ENCODE data around the gene DCC.

Gene DCC

DNA sequence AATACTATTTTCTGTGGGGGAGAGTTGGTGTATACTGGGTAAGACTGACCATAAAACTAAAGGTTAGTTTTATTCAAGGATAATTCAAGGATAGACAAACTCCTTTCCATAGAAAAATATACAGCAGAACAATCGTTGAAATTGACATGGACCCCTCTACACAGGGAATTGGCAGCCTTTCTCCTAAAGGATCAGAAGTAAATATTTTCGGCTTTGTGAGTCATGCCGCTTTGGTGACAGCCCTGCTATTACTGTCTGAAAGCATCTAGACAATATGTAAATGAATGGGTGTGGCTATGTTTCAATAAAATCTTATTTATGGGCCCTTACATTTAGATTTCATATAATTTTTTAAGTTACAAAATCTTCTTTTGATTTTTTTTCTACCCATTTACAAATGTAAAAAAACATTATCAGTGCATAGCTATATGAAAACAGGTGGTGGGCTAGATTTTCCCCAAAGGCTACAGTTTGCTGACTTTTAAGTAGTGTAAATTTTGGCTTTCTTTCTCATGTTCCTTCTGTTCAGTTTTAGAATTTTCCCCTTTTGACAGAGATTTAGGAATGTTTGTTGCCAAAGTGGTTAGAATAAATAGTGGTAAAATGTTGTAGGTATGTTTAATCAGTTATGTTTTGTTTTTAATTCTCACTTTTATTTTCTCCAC lies 270.6 kb downstream of the DCC start:
- DNase-seq = no peak

DNA sequence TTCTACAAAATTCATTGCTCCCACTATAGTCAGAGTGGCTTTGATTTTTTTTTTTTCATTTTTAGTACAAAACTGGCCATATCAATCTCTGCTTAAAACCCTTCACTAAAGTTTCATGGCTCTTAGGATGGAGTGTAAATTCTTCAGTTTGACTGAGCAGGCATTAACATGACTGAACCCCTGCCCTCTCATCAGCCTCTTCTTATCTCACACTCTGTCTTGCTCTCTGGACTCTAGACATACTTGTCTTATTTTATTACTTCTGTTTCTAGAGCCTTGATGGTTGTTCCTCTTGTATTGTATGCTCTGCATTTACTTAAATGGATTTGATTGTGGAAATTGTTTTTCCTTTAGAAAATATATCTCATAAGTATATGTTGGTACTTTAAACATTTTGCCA lies 272.4 kb downstream of the DCC start:
- no peak for DNase-seq

DNA sequence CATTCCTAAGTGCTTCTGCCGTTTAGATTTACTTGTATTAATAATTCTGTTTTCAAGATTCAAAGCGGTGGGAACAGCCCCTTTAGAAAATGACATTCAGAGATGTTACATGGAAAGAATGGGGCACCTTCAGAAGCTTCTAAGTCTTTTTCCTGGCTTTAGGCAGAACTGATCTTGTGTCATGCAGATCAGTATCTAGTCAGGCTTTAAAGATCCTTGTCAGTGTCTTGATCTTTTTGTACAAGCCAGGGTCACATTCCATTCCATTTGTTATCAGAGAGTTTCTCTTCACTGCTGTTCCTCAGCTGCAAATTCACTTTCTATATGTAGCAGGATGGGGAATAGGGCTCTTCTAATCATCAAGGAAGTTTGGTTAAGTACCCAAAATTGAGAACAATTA lies 275.3 kb downstream of the DCC start:
- no peak for DNase-seq

DNA sequence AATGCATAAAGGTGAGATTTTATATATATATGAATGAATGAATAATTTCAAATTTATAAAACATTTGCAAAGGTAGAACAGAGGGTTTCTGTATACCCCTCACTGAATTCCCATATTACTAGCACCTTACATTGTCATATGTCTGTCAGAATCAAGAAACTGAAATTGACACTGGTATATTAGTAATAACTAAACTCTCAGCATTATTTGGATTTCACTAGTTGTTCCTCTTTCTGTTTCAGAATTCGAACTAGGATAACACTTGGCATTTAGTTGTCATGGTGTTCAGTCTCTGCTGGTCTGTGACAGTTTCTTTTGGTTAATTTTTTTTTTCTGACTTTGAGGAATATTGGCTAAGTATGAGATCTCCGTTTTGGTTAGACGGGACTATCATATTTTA lies 275.9 kb downstream of the DCC start:
- DNase-seq = no peak

DNA sequence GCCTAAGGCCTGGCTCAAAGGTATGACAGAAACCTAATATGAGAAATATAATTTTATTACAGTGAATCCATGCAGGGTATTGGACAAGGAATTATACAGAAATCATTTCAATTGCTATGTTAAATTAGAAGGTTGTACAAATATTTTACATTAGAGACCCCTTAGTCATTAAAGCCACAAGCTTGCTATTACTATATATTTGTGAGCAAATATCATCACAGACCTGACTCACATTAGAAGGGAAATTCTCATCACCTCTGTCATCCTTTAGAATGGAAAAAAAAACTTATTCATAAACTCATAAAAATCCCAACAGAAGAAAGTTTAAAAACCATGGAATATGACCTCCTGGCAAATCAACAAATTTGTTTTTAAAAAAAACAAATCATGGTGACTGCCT lies 277.9 kb downstream of the DCC start:
- no peak for DNase-seq

DNA sequence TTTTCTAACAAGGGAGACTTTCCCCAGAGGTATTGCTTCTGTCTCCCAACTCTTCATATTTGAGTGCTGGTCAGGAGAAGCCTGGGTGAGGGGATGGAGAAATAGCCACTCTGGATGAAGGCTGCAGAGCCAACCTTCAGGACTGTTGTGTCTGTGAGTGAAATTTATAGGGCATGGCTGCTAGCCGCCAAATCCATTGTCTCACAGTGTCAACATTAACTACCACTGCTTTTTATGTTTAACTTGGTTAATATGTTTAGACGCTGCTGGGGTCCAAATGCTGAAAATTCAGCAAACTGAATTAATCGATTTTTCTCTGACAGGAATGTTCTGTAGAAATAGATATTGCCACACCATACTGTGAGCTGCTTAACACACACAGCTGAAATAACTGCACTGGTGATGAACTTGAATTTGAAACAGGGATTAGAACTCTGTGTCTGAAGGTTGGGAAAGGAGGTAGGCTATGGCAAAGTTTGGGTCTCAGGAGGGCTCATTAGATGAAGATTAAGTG lies 281.0 kb downstream of the DCC start:
- no peak for DNase-seq

DNA sequence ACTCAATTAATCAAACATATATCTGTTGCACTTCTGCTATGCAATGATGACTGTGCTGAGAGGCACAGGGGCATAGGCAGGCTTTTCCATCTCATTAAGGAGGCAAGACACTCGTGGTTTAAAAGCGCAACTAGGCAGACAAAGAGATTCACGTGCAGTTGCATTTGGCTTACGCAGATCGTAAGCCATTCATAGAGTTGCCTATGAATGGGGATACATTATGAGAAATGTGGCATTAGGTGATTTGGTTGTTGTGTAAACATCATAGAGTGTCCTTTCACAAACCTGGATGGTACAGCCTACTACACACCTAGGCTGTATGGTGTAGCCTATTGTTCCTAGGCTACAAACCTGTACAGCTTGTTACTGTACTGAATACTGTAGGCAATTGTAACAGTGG lies 284.7 kb downstream of the DCC start:
- no peak for DNase-seq

DNA sequence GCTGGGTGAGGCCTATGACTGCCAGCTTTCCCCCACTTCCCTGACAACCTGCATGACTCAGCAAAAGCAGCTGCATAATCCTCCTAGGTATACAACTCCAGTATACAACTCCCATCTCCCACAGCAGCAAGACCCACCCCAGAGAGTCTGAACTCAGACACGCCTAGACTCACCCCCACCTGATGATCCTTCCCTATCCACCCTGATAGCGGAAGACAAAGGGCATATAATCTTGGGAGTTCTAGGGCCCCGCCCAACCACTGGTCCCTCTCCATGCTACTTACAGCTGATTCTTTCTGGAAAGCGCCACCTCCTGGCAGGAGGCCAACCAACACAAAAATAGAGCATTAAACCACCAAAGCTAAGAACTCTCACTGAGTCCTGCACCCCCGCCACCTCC lies 296.5 kb downstream of the DCC start:
- DNase-seq = no peak

DNA sequence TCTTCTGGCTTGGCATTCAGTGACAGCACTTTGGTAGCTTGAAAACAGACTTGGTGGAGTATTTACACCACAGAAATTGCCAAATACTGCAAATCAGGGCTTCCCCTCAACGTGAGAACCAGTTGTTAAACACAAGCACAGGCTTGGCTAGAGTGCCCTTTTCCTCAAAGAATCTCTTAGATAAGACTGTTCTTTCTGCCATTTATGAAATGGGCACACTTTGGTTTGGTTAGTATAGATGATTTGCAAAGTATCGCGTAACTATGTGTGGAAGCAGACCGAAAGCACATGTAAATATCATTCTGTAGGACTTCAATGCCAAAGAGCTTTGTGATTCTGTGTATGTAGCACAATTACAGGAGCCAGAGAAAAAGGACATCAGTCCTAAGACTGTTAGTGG lies 308.2 kb downstream of the DCC start:
- DNase-seq = no peak

DNA sequence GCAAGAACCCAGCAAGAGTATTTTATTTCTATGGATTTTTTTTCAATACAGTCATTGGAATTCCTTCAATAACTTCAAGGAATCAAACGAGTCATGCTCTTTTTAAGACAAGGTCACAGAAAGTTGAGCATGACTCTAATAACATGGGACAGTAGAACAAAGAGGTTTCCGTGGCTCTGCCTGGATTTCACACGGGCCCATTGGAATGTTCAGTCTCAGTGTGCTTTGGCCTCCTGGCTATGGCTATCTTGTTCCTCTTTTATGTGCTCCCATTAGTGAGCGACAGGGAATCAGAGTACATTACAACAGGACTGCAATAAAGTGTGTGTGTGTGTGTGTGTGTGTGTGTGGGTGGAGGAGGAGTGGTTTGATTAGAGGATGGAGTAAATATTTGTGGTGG lies 312.4 kb downstream of the DCC start:
- no peak for DNase-seq

DNA sequence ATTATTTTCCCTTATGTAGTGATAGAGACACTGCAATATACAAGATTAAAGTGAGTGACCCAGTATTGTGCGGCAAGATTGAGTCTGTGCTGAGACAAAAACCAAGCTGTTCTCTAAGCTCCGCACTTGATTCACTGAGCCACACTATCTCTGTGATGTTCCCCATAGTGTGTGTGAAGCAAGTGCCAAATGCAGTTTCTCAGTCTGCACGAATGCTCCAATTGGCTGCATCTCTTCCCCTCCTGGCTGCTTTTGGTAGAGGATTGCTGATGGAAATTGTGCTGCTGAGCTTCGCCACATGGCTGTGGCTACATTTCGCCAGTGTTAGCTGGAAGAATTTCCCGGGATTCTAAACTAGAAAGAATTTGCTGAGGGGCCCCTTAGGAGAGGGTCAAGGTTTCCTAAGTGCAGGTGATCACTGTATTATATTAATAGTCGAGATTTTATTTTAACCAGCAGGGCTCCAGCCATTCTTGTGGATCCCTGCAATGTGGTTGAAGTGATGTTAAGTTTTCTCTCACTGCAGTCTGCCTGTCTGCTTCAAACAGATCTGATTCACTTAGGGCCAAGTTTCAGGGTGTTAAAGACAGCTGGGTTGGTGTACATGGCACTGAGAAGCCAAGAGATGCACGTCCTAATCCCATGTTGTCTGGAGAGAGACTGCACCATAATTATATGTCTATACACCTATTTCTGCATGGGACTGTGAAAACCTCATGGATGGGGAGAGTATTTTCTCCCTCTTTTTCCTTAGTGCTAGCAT lies 317.2 kb downstream of the DCC start:
- DNase-seq = no peak

DNA sequence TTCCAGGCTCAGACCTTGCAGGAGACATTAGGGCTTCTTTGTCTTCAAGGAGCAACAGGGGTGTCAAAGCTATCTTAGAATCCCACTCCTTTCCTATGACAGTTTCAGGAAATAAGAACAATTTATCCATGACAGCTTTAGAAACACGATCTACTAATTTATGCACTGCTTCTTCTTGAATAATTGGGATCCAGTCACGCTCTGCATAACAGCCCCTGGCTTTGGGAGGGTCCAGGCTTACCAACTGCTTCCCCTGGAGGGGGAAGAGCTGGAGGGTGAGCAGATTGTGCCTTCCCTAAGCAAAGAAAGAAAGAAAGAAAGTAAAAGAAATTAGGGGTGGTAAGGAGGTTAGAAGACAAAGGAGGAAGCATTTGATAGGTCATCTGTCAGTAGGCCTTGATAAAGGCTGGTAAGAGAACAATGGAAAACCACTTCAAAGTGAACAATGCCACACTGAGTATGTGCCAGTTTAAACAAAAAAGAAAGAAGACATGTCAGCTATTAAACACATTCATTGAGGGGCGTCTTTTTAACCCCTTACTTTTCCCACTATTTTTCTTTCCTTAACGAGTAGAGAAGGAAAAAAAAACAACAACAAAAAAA lies 327.6 kb downstream of the DCC start:
- no peak for DNase-seq

DNA sequence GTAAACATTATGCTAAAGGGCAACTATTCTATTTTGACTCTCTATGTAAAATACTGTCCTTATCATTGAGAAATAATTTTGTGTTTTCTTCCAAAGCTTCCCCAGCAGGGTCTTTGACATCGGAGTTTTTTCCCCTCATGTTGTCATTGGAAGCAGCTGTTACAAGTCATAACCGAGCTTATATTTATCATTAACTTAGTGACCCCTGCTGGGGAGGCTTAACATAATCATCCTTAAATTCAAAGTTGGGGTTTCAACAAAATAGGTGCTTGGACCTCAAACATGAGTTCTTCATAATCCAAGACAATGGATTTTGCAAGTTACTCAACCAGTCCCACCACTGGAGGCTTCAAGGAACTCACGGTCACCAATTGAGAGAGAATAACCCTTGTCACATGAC lies 330.9 kb downstream of the DCC start:
- DNase-seq = no peak

DNA sequence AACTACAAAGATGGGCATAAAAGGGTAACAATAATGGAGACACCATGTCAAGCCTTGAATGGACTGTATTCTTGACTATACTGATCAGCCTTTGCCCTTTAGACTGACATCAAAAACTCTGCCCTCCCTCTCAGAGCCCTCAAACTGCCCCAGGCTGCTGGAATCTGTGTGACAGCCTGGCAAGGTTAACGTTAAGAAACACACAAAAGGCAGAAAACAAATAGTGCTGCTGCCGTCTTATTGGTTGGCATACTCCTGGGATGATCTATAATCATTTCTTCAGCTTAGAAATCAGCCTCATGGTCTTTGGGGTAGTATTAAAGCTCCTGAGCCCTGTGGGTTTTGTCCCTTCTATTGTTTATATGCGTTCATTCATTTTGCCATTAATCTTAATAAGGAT lies 338.0 kb downstream of the DCC start:
- no peak for DNase-seq

DNA sequence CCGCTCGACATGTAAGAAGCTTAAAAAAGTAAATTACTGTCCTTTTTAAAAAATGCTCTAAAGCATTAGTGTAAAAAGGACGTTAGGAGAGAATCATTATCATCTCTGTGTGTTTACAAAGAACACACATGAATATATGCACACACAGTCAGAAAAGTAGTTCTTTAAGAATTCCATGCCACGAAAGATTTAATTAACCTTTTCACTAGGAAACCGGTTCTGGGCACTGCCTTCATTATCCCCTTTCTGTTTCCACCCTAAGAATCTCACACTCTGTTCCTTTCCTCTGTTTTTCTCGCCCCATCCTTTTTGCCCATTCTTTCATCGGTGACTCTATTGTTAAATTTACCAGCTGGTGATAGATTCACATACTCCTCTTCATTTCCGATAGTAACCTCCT lies 338.6 kb downstream of the DCC start:
- no peak for DNase-seq

DNA sequence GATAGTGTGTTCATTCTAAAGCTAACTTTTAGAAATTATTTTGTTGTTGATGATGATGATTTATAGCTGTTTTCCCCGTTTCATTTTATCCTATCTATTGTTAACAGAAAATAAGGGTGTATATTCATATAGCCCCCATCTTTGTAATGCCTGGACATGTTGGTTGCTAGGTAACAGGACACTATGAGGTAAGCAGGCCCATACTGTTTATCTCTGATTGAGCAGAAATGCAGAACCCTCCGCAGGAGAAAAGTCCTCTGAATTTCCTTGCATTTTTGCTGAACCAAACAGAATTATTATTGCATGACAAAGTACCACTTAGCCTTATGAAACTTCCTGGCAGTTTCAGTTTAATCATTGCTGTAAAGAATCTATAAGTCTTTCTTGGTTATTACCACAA lies 339.4 kb downstream of the DCC start:
- DNase-seq = no peak

DNA sequence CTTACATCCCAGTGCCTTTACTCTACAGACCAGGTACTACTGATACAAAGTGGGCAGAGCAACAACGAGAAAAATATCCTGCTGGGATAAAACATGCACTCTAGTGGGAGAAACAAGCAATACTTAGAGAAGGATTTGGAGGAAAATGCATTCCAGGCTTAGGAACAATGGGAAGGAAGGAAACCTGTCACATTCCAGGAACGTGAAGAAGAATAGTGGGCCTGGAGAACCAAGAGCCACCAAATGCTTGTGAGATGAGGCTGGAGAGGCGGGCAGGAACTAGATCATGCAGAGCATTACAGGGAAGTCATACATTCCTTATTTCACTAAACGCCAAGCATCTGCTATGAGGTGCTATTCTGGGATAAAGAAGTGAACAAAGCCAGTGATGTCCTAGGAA lies 342.3 kb downstream of the DCC start:
- DNase-seq = no peak

DNA sequence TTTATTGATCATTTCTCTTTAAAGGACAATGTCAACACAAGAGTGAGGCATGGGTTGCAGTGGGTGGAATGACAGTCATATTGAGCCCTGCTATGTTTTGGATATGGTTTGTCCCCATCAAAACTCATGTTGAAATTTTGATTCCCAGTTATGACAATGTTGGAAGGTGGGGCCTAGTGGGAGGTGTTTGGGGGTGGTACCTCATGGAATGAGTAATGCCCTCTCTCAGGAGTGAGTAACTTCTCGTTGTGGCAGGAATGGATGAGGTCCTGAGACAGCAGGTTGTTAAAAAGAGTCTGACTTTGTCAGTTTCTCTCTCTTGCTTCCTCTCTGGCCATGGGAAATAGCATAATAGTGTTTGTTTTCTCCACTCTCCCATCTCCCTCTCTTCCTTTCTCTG lies 345.3 kb downstream of the DCC start:
- no peak for DNase-seq

DNA sequence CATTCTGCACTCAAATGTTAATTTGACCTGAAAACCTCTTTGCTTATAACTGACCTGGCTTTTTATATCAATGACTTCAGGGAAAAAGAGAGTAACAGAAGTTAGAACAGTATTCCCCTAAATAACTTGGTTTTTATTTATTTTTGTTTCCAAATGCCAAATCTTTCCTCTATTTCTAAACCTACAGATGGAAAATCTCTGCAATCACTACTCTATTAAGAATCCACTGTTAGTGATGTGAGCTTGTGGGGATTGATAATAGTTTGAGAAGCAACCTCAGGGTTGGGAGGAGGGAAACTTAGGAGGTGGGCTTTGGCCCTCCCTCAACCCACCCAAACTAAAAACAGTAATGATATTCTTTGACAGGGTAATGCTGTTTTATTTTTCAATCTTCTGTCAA lies 351.8 kb downstream of the DCC start:
- DNase-seq = no peak

DNA sequence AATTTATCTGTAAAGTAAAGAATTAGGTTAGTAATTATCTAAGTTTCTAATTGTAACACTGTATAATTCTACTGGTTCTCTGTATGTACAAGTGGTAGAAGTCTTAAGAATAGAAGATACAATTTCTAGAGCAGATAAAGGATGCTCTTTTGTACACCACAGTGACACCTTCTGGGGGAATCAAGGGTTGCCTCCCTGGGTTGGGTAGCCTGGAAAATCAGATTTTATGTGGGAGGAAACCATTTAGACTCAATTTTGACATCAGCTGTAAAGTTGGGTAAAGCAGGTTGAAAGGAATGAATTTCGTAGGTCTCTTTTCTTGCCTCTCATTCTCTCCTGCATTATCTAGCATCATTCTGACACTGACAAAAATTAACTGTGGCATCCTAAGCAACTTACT lies 354.8 kb downstream of the DCC start:
- no peak for DNase-seq

DNA sequence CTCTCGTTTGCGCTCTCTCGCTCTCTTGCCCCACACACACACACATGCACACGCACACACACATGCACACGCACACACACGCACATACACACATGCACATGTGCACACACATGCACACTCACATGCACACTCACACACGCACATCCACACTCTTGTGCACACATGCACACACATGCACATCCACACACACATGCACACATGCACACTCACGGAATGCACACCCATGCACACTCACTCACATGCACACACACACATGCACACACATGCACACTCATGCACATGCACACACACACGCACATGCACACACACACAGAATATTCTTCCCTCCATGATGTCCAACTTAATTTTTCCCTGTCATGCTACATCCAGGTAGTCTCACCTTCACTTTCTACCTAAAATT lies 360.1 kb downstream of the DCC start:
- DNase-seq = no peak

DNA sequence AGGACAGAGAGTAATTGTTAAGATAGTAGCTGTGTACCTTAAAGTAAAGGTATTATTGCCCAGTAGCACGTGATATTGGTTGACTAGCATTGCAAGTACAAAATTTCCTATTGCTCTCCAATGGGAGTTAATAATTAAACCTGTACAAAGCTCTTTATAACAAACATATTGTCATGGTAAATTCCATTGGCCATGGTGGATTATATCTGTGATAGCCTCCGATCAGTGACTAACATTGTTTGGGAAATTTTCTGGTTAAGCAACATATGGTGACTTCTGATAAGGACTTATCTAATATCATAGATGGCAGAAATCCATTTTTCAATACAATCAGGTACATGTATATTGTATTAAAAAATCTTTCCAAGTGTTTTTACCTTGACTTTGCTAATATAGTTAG lies 360.8 kb downstream of the DCC start:
- no peak for DNase-seq

DNA sequence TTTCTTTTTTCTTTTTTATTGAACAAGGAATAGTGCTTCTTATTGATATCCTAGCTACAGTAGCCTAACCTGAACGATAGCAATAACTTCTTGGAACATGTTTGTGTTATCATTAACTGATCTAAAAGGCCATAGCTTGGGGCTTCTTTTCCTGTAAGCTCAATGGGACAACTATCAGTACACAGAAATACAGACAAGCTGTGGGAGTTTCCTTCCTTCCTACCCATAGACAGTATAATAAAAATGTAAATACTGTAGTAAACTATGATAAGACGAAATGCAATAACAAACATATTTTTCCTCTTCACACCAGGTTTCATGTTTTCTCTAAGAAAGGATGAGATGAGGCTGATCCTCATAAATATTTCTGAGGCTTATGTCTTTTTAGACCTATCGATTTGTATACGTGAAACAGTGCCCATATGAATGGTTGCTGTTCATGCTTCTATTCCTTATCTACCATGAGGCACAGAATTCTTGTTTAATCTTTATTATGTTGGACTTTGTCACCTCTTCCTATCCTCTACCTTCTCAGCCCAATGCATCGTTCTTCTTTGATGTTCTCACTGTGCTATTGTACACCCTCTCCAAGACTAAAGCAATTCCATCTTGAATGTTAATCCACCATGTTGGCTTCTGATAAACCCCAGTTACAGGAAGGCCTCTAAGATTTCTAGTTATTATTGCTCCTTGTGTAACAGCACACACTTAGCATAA lies 361.4 kb downstream of the DCC start:
- DNase-seq = no peak

DNA sequence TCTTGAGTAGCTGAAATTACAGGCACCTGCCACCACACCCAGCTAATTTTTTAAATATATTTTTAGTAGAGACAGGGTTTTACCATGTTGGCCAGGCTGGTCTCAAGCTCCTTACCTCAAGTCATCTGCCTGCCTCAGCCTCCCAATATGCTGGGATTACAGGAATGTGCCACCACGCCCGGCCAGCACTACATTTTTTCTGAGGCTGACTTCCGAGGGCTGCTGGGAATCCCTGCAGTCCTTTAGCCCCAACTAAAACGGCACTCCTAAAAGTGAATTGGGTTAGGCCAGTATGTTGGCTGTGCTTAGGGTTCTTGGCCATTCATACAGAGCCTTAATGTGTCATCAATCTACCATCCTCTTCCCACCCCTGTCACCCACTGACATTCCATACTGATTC lies 375.4 kb downstream of the DCC start:
- DNase-seq = no peak

All from GOT3 (cell line).